Activated CD8-positive, alpha-beta memory T cell treated with anti-CD3 and anti-CD28 coated beads, Interleukin-2, amount 50 U/mL, for 24 hours (primary cell): Measurements from ENCODE around the gene IPO9.

Source experiments
- DNase-seq: peaks from one replicate; pipeline ENCODE4 v3.0.0-alpha.2; 2020; ENCODE audit errors: extremely low read depth

Gene IPO9

DNA sequence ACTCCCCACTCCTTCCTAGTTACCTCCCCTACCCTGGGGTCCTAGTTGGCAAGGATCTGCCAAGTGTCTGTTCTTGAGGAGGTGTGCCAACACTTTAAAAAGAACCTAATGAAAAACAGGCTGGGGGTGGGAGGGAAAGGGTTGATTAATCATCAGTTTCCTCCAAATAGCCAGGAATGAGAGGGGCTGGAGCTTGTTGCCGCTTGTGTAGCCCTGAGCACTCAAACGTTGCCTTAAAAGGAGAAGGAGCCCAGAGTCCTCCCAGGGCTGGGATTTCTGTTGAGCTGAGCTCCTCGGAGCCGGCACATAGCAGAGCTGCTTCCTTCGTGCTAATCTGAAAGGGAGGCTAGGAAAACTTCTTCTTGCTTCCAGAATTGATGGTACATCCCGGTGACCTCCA, 75.6 kb downstream of the IPO9 start:
- DNase-seq = no peak

DNA sequence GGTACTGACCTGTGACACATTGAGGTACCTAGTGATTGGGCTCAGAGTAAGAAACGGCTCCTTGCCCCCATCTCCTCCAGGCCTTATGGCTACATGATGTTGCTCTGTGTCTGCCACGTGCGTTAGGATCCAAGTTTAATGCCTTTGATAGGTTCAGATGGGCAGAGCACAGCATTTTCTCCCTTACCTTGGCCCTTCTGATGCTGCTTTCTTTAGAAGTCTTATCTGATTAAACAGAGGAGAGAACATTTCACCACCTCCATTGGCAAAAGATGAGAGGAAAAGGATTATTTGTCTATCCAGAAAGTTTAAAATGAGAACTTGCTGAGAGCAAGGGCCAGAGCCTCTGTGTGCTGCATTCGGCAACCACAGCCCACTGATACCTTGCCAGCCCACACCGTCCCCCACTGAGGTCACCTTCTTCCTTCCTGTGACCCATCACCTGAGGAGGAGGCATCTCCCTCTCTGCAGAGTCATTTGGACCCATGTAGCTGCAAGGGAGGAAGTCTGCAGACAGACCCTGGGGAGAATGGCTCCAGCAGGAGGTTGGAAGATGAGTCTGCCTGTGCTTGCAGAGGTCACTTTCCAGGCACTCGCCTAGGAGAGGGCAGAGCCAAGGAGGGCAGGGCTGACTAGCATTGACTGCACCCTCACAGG, 76.4 kb downstream of the IPO9 start:
- no peak for DNase-seq

DNA sequence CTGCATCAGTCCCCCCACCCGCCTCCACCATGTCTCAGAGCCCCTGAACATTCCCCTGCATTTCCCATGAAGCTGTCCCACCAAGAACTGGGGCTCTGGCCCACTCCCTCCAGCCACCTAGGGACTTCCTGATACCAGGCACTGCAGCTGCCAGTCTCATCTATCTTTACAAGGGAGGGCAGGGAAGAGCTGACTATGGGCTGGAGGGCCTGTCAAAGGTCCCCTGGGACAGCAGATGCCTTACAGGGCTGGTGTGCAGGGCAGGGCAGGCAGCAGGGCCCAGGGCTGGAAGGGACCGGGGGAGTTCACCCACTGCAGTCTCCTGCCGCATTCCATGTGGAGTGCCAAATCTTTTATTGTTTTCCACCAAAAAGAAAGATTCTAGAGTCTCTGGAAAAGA, 77.4 kb downstream of the IPO9 start:
- DNase-seq = no peak

DNA sequence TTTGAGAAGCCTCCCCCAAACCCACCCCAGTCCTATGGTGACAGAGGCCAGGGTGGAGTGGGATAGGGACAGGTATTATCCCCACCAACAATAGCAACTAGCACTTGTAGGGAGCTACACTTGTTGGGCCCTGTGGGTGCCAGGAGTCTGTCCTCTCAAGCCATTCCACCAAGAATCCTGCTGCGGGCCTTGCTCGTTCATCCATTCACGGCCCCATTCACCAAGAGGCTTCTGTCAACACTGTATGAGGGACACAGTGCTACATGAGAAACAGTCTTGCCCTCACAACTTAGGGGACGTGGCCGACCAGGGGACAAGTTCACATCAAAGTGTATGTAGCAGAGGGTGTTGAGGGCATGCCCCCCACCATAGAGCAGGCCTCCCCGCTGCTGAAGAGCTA, 78.7 kb downstream of the IPO9 start:
- no peak for DNase-seq

DNA sequence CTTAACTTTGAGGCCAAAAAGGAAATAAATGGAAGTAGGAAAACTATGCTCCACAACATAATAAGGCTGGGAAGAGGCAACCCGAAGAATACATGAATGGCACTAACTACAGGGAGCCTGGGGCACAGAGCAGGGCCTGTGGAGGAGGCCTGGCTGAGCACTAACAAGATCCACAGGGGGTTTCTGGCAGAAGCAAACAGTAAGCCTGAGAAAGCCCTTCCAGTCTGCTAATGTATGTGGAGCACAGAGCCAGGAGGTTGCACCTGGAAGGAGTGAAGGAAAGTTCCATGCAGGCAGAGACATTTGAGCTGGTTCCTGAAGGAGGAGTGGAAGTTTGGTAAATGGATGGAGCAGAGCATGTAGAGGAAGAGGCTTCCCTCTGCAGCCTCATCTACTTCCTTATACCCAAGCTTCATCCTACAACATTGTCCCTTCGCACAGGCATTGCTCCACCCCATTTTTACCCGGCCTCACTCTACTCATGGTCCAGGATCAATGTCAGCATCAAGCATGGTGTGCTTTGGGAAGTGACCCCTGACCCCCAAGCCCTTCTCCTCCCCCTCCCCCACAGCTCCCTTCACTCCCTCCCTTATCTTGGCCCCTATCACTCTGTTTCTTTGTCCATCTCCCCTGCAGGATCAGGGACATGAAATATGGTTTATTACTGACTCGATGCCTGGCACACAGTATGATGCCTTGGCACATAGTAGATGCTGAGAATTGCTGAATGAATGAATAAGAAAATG, 83.0 kb downstream of the IPO9 start:
- no peak for DNase-seq

DNA sequence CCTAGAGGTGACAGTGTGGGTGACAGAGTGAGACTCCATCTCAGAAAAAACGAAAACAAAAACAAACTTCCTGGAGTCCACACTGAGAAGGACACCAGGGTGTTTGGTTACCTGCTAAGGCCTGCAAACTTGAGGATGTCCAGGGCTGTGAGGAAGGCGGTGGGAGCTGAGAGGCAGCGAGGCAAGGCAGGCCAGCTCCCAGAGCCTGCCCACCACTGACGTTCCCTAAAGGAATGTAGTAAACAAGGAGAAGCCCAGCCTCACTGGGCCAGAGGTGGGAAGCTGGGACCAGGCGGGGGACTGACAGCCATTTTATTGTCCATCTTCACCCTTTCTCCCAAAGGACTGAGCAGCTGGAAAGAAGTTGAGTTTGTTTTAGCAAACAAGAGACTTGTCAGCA, 83.9 kb downstream of the IPO9 start:
- no peak for DNase-seq

DNA sequence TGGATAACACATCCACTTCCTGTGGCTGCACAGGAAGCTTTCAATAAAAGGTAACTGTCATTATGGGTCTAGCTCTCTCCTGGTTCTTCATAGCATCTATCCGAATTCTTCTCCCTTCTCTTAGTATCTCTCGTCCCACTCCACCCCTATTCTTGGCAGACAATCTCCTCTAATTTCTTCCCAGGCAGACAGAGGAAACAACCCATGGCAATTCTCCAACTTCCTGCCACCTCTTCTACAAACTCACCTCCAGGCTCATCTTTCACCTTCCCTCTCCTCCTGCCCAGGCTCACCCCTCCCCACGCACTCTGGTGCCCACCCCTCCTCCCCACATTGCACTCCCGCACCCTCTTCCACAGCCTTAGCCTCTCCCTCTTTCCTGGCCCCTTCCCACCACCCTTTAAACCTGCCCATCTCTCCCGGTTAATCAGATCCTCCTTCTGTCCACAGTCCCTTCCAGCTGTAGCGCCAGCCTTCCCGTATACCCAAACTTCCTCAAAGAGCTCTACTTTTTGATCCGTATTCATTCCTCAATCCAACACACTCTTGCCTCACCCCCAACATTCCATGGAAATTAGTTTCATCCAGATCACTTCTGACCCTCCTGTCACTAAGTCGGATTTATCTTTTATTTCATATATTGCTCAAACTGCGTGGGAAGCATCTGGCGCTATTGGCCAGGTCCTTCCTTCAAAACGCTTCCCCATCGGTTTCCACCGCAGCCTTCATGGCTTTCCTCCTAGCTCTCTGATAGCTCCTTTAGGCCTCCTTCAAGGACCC, 85.7 kb downstream of the IPO9 start:
- no peak for DNase-seq

DNA sequence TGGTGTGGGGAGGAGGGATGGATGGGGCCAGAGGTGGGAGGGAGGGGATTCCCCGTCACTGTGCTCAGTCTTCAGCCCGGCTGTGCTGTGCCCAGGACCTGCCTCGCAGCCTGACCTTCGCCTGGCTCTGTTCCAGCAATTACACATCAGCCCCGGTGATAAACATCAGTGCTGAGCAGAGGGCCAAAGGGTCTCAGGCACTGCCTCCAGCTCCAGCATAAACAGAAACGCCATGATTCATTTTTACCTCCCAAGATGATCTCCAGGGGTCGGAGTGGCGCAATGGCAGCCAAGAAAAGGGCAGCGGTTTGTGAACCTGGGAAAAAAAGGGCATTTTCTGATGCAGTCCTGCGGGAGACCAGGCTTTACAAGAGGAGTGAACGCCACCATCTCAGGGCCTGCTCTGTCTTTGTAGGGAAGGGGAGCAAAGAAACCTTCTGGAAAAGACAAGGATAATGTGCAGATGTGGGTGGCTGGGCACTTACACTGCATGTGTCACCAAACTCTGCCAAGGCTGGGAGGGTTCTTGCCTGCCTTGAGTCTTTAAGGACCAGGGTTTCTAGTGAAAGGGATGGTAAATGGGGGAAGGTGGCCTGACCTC, 87.8 kb downstream of the IPO9 start:
- DNase-seq = no peak

DNA sequence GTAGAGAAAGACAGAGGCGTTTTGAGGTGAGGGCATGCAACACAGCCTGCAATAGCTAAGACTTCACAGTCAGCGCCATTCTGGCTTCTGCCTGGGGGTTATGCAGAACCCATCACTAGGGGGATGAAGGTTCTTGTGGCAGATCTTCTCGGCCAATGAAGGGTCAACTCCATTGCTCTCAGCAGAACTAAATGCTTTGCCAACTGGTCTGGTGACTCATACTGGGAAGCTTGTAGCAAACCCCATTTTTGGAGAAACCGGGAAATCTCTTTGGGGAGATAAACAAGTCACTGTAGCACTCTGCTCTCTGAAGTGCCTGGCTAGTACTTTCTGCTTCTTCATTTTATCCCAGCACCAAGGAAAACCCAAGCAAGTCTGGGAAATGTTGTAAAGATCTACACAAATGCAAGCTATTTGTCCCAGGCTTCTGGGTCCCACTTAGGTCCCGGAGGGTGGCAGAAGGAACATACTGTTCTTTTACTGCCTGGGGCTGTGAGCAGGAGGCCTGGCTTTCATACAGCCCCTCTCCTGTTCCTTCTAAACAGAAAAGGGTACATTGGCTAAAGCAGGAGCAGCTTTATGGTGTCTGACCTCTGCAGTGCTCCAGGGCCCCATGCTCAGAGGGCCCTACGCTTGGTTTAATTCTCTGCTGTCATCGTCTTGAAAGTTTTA, 88.5 kb downstream of the IPO9 start:
- DNase-seq = no peak

DNA sequence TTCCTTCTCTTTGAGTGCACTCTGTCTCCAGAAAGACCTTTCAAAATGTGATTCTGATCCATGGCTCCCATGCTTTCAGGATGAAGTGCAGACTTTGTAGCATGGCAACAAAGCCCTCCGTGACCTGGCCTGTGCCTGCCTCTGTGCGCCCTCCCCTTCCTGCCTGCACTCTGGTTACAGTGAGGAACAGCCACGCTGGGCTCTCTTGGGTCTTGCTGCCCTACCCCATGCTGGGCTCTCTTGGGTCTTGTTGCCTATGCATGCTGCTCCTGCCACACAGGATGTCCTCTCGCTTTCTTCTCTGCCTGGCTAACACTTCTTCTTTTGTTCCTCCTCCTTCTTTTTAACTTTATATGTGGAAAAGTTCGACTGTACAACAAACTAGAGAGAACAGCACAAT, 89.4 kb downstream of the IPO9 start:
- DNase-seq = no peak

DNA sequence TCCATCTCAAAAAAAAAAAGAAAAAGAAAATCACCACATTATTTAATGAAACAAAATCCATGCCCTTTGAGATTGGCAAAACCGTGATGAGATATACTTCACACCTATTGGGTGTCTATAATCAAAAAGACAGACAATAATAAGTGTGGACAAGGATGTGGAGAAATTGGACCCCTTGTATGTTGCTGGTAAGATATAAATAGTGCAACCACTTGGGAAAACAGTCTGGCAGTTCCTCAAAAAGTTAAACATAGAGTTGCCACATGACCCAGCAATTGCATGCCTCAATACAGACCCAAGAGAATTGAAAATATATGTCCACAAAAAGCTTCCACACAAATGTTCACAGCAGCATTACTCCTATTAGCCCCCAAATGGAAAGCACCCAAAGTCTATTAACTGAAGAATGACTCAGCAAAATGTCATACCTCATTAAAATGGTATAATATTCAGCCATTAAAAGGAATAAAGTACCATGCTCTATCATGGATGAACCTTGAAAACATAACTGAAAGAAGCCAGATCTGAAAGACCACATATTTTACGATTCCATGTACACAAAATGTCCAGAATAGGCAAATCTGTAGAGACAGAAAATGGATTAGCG, 93.1 kb downstream of the IPO9 start:
- no peak for DNase-seq

DNA sequence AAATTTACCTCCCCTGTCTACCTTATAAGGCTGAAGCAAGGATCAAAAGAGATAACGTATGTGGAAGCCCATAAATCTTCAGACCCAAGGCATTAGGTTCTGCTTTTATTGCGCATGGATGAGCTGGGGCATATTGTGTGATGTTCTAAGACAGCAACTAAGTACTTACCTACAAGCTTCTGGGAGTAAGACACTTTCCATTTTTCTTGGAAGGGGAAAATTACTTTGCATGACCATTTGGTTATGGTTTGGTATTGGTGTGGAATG, 96.3 kb downstream of the IPO9 start:
- DNase-seq = no peak

DNA sequence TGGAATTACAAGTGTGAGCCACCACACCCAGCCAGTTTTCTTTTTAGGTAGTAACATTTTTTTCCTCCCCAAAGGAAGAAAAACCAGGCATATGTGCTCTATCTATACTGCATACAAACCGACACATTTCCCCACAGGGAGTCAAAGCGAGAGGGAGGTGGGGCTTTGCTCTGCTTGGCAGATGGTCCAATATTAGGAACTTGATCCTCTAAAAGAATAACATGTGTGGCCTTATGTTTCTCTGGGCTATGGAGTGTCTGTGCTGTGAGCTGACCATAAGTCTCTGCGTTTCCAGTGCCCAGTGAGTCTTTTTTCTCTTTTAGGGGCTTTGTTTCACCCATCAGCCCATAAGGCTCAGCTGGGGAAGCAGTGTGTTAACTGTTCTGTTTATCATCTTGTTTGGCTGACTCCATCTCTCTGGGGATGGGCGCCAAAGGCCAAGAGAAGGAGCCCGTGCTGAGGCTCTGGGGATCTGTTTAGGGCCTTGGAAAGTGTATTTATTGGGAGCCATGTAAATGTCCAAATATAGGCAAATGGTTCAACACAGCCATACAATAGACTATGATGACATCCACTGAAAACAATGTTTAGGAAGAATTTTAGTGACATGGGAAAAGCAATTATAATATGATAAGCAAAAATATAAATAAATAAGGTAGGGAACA, 97.2 kb downstream of the IPO9 start:
- no peak for DNase-seq

DNA sequence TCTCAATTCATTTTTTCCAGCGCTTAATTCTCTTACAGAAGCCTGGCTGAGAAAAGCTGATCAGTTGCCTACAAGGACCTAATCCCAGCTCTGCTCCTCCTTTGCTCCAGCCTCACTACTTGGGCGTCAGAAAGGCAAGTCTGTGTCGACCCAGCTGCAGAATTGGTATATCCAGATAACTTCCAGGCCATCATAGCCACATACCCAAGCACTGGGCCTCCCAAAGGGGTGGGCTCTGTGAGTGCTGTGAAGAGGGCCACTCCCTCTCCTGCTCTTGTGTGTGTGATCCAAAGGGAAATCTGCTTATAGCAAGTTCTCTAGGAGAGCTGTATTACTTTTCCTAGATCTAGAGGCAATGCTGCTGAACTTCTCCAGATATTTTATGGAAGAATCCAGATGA, 99.3 kb downstream of the IPO9 start:
- no peak for DNase-seq

DNA sequence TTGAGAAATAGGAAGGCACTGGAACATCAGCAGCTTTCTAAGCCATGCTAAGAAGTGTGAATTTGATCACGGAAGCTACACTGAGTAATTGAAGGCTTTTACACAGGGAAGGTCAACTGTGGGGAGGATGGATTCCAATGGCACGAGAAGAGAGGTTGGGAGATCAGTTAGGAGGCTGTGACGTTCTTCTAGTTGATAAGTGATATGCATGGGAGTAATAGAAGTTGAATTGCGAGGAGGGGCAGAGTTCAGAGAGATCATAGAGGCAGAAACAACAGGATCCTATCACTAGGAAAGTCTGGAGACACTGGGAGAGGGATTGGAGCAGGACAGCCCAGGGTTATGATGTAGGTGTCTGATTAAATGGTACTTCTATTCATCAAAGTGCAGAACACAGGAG, 101.2 kb downstream of the IPO9 start:
- DNase-seq = no peak

DNA sequence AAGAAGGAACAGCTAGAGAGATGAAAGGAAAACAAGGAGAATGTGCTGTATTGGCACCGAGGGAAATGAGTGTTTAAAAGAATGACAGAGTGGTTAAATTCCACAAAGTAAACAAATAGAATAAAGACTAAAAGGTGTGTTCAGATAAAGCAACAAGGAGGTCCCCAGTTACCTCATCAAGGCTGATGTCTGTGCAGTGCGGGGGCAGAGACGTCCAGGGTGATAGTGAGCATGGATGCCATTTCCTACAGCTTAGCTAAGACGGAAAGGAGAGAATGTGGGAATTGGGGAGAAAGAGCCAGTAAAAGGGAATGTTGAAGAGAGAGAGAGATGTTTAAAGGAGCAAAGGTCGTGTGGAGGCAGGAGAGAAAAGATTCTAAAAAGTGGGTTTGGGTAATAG, 101.8 kb downstream of the IPO9 start:
- no peak for DNase-seq
